GM10248 (cell line): ENCODE measurements around the gene FCHO1.

Experiments
- CTCF ChIA-PET: fragments of 300-600 bp; sonication (Branson Sonifier 250); formaldehyde crosslinking; extraction: SDS; loops from one replicate; lab custom pipeline; 2021; ENCODE audit warnings: antibody characterized with exemption; lab: Yijun Ruan, JAX
- POLR2A ChIA-PET: fragments of 350-650 bp; sonication (Branson Sonifier 250); formaldehyde crosslinking; extraction: SDS; loops from one replicate; lab custom pipeline; 2020; ENCODE audit warnings: antibody characterized with exemption; lab: Yijun Ruan, JAX
- DNase-seq: peaks from one replicate; pipeline ENCODE4 v3.0.0; 2012; ENCODE audit errors: extremely low spot score
- TF ChIP-seq, protein P1 (sequence below): IDR thresholded peaks from 2 replicates; pipeline ENCODE4 v1.5.1; 2012; ENCODE audit warnings: mild to moderate bottlenecking, low read depth; ENCODE audit errors: extremely low read depth, missing control alignments, control extremely low read depth

Gene FCHO1

GRCh38 chr19:17831419-17831888 lies 80.2 kb downstream of the FCHO1 start:
- DNase-seq, result no peak
- TF ChIP-seq, protein P1, sequence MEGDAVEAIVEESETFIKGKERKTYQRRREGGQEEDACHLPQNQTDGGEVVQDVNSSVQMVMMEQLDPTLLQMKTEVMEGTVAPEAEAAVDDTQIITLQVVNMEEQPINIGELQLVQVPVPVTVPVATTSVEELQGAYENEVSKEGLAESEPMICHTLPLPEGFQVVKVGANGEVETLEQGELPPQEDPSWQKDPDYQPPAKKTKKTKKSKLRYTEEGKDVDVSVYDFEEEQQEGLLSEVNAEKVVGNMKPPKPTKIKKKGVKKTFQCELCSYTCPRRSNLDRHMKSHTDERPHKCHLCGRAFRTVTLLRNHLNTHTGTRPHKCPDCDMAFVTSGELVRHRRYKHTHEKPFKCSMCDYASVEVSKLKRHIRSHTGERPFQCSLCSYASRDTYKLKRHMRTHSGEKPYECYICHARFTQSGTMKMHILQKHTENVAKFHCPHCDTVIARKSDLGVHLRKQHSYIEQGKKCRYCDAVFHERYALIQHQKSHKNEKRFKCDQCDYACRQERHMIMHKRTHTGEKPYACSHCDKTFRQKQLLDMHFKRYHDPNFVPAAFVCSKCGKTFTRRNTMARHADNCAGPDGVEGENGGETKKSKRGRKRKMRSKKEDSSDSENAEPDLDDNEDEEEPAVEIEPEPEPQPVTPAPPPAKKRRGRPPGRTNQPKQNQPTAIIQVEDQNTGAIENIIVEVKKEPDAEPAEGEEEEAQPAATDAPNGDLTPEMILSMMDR, result no peak
- ChIA-PET CTCF (no interaction called here), POLR2A (interaction anchor here (0.6 to 0.9 kb wide), 2 partner anchors 9 to 17 kb away, joined by 3 read pairs; no protein-coding TSS in a partner anchor)

DNA sequence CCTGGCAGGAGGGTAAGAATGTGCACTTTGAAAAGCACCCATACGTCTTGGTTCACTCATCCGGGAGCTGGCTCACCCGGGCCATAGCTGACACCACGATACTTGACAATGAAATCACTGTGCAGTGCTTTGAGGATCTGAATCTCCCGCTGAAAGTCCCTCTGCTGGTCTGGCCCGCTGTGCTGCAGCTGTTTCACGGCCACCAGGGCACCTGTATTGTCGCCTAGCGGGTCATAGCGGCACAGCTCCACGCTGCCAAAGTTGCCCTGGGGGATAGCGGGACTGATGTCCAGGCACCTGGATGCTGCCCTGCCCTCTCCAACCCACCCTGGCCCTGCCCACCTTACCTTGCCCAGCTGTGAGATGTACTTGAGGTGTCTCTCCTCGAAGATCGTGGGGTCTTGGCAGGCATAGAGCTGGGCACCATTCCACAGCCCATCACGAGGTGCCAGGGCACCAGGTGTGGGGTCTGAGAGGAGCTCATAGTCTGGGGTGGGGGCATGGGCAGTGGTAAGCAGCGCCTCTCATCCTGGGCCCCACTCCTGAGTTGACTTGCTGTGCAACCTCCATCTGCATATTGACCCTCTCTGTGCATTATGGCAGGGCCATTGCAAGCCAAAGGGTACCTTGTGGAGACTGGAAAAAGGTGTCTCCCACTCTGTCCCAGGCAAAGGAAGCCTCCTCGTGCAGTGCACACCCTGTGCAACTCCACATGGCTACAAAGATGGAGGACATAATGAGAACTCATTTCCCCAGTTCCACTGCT lies 81.3 kb downstream of the FCHO1 start:
- ChIA-PET POLR2A (no interaction called here), CTCF (interaction anchor here (0.7 kb wide), 1 partner anchor 27 kb away, joined by 3 read pairs; the partner anchor contains the start of gene RPL18A)
- DNase-seq, result no peak
- TF ChIP-seq, protein P1, result no peak

- DNase-seq, result no peak
- POLR2A ChIA-PET, result no interaction called here
- CTCF ChIA-PET, result interaction anchor here (1.1 to 1.3 kb wide), 2 partner anchors 20 to 80 kb away, joined by 4 read pairs; no protein-coding TSS in a partner anchor
- TF ChIP-seq, protein P1, result no peak
Observed at GRCh38 chr19:17834350-17835181, 83.3 kb downstream of the FCHO1 start.

- POLR2A ChIA-PET, result no interaction called here
- CTCF ChIA-PET, result no interaction called here
- no peak for DNase-seq
- TF ChIP-seq, protein P1, result no peak
Observed at GRCh38 chr19:17835182-17836006, 84.1 kb downstream of the FCHO1 start.

DNA sequence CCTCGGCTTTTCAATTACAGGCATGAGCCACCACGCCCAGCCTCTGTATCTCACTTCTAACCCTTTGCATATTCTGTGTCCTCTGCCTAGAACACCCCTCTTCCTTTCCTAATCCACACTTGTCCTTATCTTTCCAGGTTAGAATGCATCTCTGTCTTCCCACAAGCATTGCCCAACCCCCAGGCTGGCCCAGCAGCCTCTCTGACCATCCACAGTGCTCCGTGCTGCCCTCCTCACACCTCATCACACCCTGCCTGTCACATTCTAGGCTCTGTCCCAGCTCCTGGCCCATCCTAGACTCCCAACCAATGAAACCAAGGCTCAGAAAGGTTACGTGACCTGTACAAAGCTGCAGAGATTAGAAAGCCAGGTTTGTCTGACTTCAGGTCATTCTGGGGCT lies 85.3 kb downstream of the FCHO1 start:
- TF ChIP-seq, protein P1, result no peak
- DNase-seq, result no peak
- POLR2A ChIA-PET, result no interaction called here
- CTCF ChIA-PET, result no interaction called here

DNA sequence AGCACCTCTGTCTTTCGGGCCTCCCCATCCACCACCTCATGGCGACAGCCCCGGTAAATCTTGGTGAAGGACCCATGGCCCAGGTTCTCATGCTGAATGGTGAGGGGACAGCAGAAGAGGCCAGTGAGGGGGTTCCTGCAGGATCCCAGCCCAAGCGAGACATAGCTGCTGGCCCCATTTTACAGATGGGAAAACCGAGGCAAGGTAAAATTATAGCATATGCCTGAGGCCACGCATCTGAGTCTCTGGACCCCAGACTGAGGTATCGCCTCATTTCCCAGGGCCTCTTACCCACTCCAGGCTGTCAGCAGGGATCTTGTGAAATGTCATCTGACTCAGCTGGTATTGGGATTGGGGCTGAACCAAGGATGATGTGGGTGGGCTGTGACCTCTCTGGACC lies 86.7 kb downstream of the FCHO1 start:
- POLR2A ChIA-PET, result no interaction called here
- CTCF ChIA-PET, result no interaction called here
- TF ChIP-seq, protein P1, result no peak
- DNase-seq, result no peak
